ENCODE data around the gene POGLUT3.

Gene POGLUT3

GRCh38 chr11:108491936-108492335 is 6.2 kb downstream of the POGLUT3 start:
- TF ChIP-seq EZH2phosphoT487 (IDR thresholded peaks at IDR 0.05; ENCODE audit: borderline replicate concordance), result no peak
- Histone ChIP-seq H3K9ac (ENCODE audit: low read depth, low read length, poor library complexity, severe bottlenecking) (no peak overlapping the region), H3K4me1 (ENCODE audit: insufficient read depth, low read length, poor library complexity, severe bottlenecking) (peaks cover 11% of the 10 kb centered on the region), H3K79me2 (ENCODE audit: insufficient read depth, low read length) (peaks cover 9% of the 10 kb centered on the region; the same call in 1 of the 2 replicates), H3F3A (ENCODE audit: low read depth) (peaks cover 7% of the 10 kb centered on the region; the same call in 1 of the 2 replicates), H3K27me3 (ENCODE audit: insufficient read depth, low read length, poor library complexity, severe bottlenecking) (no peaks in the 10 kb centered on the region), H4K20me1 (ENCODE audit: insufficient read depth, low read length, poor library complexity, severe bottlenecking) (peaks cover 3% of the 10 kb centered on the region), H3K4me2 (ENCODE audit: low read depth, low read length, poor library complexity, severe bottlenecking) (peak overlapping the region; percentile 15), H3K4me3 (ENCODE audit: low read length, poor library complexity, severe bottlenecking) (no peak overlapping the region), H3K9me3 (ENCODE audit: insufficient read depth, low read depth, low read length) (no peaks in the 10 kb centered on the region), H2AFZ (ENCODE audit: low read length) (0 out of 2 replicates have a peak overlapping the region, but pooled peaks have one; percentile 28), H3K36me3 (ENCODE audit: insufficient read depth, low read length) (0 out of 2 replicates have a peak, but pooled peaks cover 3% of the 10 kb centered on the region), H3K9me2 (replicated peaks; ENCODE audit: low read depth, low read length) (no peaks in the 10 kb centered on the region)

- TF ChIP-seq EZH2phosphoT487 (IDR thresholded peaks at IDR 0.05; ENCODE audit: borderline replicate concordance), result no peak
- no peak for TF ChIP-seq CTCF (conservative IDR thresholded peaks at IDR 0.05; ENCODE audit: low read length)
- Histone ChIP-seq H3K36me3 (ENCODE audit: insufficient read depth, low read length) (peaks cover 13% of the 10 kb centered on the region; the same call in 1 of the 2 replicates), H3K9ac (ENCODE audit: low read depth, low read length, poor library complexity, severe bottlenecking) (no peak overlapping the region), H3K4me3 (ENCODE audit: low read length, poor library complexity, severe bottlenecking) (no peak overlapping the region), H3K9me3 (ENCODE audit: insufficient read depth, low read depth, low read length) (no peaks in the 10 kb centered on the region), H3F3A (ENCODE audit: low read depth) (no peaks in the 10 kb centered on the region), H2AFZ (ENCODE audit: low read length) (no peak overlapping the region), H3K4me1 (ENCODE audit: insufficient read depth, low read length, poor library complexity, severe bottlenecking) (no peaks in the 10 kb centered on the region), H4K20me1 (ENCODE audit: insufficient read depth, low read length, poor library complexity, severe bottlenecking) (no peaks in the 10 kb centered on the region), H3K4me2 (ENCODE audit: low read depth, low read length, poor library complexity, severe bottlenecking) (no peak overlapping the region), H3K9me2 (replicated peaks; ENCODE audit: low read depth, low read length) (no peaks in the 10 kb centered on the region), H3K79me2 (ENCODE audit: insufficient read depth, low read length) (no peaks in the 10 kb centered on the region), H3K27me3 (ENCODE audit: insufficient read depth, low read length, poor library complexity, severe bottlenecking) (no peaks in the 10 kb centered on the region)
These were observed 11.4 kb downstream of the POGLUT3 start for GRCh38 chr11:108486828-108487227.

GRCh38 chr11:108486331-108486730 is 11.9 kb downstream of the POGLUT3 start:
- Histone ChIP-seq H3K4me2 (ENCODE audit: low read depth, low read length, poor library complexity, severe bottlenecking) (no peak overlapping the region), H3F3A (ENCODE audit: low read depth) (no peaks in the 10 kb centered on the region), H3K9me3 (ENCODE audit: insufficient read depth, low read depth, low read length) (no peaks in the 10 kb centered on the region), H3K27me3 (ENCODE audit: insufficient read depth, low read length, poor library complexity, severe bottlenecking) (no peaks in the 10 kb centered on the region), H3K9me2 (replicated peaks; ENCODE audit: low read depth, low read length) (no peaks in the 10 kb centered on the region), H4K20me1 (ENCODE audit: insufficient read depth, low read length, poor library complexity, severe bottlenecking) (no peaks in the 10 kb centered on the region), H3K9ac (ENCODE audit: low read depth, low read length, poor library complexity, severe bottlenecking) (no peak overlapping the region), H3K36me3 (ENCODE audit: insufficient read depth, low read length) (peaks cover 16% of the 10 kb centered on the region; the same call in 1 of the 2 replicates), H3K79me2 (ENCODE audit: insufficient read depth, low read length) (no peaks in the 10 kb centered on the region), H2AFZ (ENCODE audit: low read length) (no peak overlapping the region), H3K4me3 (ENCODE audit: low read length, poor library complexity, severe bottlenecking) (no peak overlapping the region), H3K4me1 (ENCODE audit: insufficient read depth, low read length, poor library complexity, severe bottlenecking) (no peaks in the 10 kb centered on the region)
- no peak for TF ChIP-seq EZH2phosphoT487 (IDR thresholded peaks at IDR 0.05; ENCODE audit: borderline replicate concordance)
- TF ChIP-seq CTCF (conservative IDR thresholded peaks at IDR 0.05; ENCODE audit: low read length), result no peak

- Histone ChIP-seq H3K4me3 (ENCODE audit: low read length, poor library complexity, severe bottlenecking) (no peak overlapping the region), H3K4me1 (ENCODE audit: insufficient read depth, low read length, poor library complexity, severe bottlenecking) (no peaks in the 10 kb centered on the region), H4K20me1 (ENCODE audit: insufficient read depth, low read length, poor library complexity, severe bottlenecking) (no peaks in the 10 kb centered on the region), H3K36me3 (ENCODE audit: insufficient read depth, low read length) (peaks cover 16% of the 10 kb centered on the region; the same call in 1 of the 2 replicates), H3F3A (ENCODE audit: low read depth) (no peaks in the 10 kb centered on the region), H3K79me2 (ENCODE audit: insufficient read depth, low read length) (no peaks in the 10 kb centered on the region), H2AFZ (ENCODE audit: low read length) (no peak overlapping the region), H3K9me3 (ENCODE audit: insufficient read depth, low read depth, low read length) (no peaks in the 10 kb centered on the region), H3K27me3 (ENCODE audit: insufficient read depth, low read length, poor library complexity, severe bottlenecking) (no peaks in the 10 kb centered on the region), H3K9ac (ENCODE audit: low read depth, low read length, poor library complexity, severe bottlenecking) (no peak overlapping the region), H3K9me2 (replicated peaks; ENCODE audit: low read depth, low read length) (no peaks in the 10 kb centered on the region), H3K4me2 (ENCODE audit: low read depth, low read length, poor library complexity, severe bottlenecking) (no peak overlapping the region)
- TF ChIP-seq EZH2phosphoT487 (IDR thresholded peaks at IDR 0.05; ENCODE audit: borderline replicate concordance) (no peak), CTCF (conservative IDR thresholded peaks at IDR 0.05; ENCODE audit: low read length) (no peak)
These were observed 15.0 kb downstream of the POGLUT3 start for GRCh38 chr11:108483163-108483562.
